NCI-H1105 treated with DMSO at 0.1 percent for 48 hours (cell line): ENCODE measurements around the gene PTGFRN.

ENCODE experiments used
- DNase-seq: peaks from one replicate; lab custom pipeline; 2025; lab: John Stamatoyannopoulos, UW

The PTGFRN gene

GRCh38 chr1:117000142-117000541, 90.4 kb downstream of the PTGFRN start:
- no peak for DNase-seq

DNA sequence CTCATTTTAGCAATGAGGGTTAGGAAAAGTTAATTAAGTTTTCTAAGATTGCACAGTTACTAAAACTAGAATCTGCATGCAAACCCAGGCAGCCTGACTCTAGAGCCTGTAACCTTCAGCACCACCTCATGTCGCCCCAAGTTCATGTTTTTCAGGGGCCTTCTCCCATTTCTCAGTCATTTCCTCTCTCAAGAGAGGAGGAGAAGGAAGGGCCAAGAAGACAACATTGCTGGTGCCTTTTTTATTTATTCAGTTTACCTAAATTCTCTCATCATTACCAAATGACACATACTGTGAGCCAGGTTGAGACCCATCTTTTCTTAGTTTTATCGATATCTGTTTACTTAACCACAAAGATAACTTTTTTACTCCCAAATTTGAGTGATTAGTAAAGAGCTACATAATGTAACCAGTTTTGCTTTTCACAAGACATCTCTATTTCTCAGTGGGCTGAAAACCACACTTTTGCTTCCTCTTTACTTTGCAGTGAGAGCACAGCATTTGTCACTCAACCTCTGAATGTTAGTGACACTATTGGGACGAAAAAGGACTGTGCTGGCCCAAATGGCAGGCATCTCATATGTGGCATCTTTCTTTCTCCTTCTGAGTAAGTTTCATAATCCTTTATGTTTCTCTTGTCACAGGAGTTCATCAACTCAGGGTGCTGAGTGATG, 91.7 kb downstream of the PTGFRN start, which contains the start of gene CD101:
CD101 (plus strand) TSS at position 507 of the 674 bp plus-strand sequence; CDS start at position 565, 58 bp downstream.
- no peak for DNase-seq

DNA sequence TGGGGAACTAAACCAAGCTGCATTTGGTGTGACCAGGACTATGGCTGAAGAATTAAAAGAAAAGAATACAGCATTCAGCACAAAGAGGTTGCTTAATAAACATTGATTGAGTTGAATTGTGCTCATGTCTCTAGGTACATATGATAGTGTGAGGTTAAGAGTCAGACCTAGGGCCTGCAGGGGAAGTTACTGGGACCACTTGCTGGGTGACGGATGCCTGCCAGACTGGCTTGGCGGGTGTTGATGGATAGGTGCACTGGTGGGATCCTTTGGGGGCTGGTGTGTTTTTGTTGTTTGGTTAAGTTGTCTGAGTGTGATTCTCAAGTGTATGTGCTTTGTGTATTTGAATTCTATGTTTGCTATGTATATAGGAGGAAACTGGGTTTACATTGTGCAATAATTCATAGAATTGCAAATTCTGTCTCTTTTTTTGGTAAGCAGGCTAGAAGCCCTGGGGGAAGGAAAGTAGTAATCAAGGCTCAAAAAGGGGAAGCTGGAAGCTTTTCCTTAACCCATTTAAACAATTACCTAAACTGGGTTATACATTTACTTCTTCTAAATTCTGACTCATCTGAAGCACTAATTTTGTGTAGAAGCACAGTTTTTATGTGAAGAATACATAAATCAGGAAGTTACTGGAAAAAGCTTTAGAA, 93.6 kb downstream of the PTGFRN start:
- no peak for DNase-seq

- no peak for DNase-seq
Measured at GRCh38 chr1:117007719-117008013, 98.0 kb downstream of the PTGFRN start.

GRCh38 chr1:117008656-117009055, 98.9 kb downstream of the PTGFRN start:
- DNase-seq: no peak

DNA sequence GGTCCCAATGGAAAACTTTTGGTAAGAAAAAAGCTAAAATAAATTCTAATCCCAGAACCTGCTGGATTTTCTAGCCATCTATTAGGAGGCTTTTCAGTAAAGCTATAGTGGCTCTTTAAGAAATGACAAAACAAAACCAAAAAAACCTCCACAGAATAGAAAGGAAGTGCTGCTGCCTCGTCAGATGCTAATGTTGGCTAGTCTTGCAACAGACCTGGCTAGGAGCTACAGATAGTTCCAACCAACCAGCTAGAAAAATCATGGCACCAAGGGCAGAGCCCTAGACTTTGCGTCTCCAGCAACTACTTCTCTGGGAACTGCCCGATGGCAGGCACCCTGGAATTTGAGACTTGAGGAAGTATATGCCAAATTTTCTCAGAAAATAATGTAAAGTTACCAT, 99.4 kb downstream of the PTGFRN start:
- DNase-seq: no peak

DNA sequence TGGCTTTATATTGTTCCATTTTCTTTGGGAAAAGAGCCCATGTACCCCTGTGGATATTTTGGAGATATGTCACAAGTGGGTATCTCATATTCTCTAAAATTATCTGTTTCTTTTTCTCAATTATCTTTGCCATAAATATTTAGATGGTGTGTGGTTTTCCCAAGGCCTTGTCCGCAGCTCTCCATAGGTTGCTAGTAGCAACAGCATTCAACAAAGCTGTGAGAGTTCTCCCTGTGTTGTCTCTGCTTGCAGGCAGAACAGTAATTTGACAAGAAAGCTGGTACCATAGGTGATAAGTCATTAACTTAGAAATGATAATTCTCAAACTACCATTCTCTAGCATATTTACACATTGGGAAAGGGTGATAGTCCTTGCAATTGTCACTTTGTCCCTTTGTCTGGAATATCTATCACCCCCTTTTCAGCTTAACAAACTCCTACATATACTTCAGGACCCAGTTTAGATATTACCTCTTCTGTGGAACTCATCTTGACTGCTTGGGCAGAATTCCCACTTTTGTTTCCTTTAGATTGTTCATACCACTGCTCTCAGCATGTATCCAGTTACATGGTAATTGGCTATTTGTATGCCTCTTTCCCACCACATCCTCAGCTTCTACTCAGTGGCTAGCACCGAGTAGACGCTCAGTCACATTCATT, 100.7 kb downstream of the PTGFRN start:
- DNase-seq: no peak

GRCh38 chr1:117011334-117011733, 101.6 kb downstream of the PTGFRN start:
- DNase-seq: no peak

DNA sequence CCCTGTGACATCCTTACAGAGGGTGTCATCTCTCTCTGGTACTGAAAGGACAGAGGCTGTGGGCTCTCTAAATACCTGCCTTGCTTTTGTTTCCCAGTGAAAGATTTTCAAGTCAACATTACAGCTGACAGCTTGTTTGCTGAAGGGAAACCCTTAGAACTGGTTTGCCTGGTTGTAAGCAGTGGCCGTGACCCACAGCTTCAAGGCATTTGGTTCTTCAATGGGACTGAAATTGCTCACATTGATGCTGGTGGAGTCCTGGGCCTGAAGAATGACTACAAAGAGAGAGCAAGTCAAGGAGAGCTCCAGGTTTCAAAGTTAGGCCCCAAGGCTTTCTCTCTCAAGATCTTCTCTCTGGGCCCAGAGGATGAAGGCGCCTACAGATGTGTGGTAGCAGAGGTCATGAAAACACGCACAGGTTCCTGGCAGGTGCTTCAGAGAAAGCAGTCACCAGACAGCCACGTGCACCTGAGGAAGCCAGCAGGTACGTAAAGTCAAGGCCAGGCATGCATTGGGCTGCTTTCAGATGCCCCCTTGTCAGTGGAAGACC, 103.7 kb downstream of the PTGFRN start:
- no peak for DNase-seq

- no peak for DNase-seq
Measured at GRCh38 chr1:117014209-117014608, 104.5 kb downstream of the PTGFRN start.

DNA sequence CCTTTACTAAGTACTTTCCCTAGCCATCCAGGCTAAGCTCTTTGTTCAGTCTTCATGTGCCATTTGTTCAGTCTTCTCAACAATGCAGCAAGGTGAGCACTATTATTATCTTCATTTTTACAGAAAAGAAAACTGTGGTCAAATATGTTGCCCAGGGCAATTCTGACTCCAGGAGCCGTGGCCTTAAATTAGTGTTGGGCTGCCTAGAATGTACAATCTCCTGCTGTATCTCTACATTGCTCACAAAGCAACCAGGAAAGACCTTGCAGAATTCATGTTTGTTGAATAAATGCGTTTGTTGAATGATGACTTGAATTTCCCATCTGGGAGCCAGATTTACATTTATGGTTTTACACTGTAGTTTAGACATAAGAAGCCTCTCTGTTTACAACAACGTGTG, 106.0 kb downstream of the PTGFRN start:
- no peak for DNase-seq

GRCh38 chr1:117017062-117017461, 107.3 kb downstream of the PTGFRN start:
- DNase-seq: no peak

- DNase-seq: no peak
Measured at GRCh38 chr1:117017648-117018047, 107.9 kb downstream of the PTGFRN start.

- DNase-seq: no peak
Measured at GRCh38 chr1:117020526-117021156, 110.9 kb downstream of the PTGFRN start.

GRCh38 chr1:117022114-117022513, 112.4 kb downstream of the PTGFRN start:
- DNase-seq: no peak

DNA sequence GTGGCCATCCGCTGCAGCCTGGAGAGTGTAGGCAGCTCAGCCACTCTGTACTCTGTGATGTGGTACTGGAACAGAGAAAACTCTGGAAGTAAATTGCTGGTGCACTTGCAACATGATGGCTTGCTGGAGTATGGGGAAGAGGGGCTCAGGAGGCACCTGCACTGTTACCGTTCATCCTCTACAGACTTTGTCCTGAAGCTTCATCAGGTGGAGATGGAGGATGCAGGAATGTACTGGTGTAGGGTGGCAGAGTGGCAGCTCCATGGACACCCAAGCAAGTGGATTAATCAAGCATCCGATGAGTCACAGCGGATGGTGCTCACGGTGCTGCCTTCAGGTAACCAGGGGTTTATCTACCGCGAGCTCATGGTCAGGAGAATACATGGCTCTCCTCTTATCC, 115.9 kb downstream of the PTGFRN start:
- DNase-seq: no peak

GRCh38 chr1:117026361-117026760, 116.6 kb downstream of the PTGFRN start:
- DNase-seq: no peak

DNA sequence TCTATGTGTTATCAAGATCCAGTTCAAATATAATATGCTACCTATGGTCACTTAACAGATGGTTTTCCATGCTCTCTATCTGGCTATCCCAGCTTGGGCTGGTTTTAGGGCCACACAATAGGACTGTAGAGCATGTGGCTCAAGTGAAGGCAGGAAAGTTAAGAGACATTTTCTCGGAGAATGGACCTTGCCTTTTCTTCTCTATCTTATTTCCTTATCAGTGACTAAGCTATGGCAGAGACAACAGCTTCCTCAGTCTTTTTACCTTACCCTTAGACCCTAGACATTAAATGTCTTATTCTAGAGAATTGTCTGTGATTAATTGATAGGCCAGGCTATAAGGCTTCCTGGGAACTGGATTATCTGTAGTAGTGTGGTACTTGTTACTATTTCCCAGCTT, 120.0 kb downstream of the PTGFRN start:
- no peak for DNase-seq

DNA sequence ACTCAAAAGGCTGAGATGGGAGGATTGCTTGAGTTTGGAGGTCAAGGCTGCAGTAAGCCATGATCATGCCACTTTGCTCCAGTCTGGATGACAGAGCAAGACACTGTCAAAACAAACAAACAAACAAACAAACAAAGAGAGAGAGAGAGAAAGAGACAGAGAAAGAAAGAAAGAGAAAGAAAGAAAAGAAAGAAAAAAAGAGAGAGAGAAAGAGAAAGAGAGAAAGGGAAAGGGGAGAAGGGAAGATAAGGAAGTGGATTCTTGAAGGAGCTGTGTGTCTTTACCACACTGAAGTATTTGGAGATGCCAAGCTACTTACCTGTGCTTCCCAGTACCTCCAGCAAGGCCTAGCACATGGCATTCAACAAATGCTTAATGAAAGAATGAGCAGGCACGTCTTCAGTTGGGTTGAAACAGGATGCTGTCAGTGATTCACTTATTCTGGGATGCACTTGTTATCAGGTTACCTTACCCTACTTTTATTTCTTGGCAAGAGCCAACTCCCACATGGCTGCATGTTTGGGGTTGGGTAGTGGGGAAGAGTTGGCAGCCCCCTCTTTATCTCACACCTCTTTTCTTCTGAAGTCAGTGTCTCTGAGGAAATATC, 120.7 kb downstream of the PTGFRN start:
- DNase-seq: no peak

DNA sequence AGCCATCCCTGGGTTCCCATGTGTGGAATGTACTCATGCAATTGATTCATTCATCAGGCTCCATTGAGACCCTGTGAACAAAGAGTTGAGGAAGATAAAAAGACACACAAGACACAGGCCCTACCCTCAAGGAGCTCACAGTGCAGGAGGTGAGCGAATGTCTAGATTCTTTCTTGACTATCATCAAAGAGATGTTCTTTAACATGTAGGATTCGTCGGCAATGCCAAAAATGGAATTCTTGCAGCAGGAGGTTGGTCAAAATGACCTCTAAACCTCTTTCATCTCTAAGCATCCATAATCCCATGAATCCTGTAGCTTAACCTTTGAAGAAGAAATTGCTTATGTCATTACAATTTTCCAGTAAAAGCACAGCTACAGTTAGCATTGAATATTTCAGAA, 122.5 kb downstream of the PTGFRN start:
- no peak for DNase-seq

- no peak for DNase-seq
Measured at GRCh38 chr1:117032681-117033539, 123.2 kb downstream of the PTGFRN start.
